Stimulated activated naive CD4-positive, alpha-beta T cell treated with Interleukin-2 at 50 U/mL for 16 hours (primary cell): ENCODE data around the gene RAB22A.
"Not testable (repeated sequence)": the region's sequence is repeated elsewhere in the genome, so short reads cannot be mapped to it uniquely, and the experiment has no call there.

ENCODE experiments used
- DNase-seq: peaks from one replicate; lab custom pipeline; 2025; lab: John Stamatoyannopoulos, UW

Gene RAB22A

DNA sequence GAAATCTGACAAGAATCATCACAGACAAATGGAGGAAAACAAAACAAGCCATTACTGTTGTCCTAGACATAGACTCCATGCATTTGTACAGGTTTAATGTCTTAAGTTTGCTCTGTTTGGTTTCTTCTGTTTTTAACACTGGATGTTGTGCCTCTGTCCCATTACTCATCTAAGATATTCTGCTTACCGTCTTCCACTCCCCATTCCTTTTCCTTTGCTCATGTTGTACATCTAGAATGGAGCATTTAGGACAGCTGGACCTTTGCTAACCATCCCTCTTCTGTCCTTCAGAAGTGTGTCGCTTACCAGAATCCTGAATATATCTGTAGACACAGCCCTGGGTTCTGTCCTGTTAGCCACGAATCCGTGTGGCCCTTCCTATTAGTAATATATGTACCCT is 35.2 kb downstream of the RAB22A start:
- DNase-seq = no peak

DNA sequence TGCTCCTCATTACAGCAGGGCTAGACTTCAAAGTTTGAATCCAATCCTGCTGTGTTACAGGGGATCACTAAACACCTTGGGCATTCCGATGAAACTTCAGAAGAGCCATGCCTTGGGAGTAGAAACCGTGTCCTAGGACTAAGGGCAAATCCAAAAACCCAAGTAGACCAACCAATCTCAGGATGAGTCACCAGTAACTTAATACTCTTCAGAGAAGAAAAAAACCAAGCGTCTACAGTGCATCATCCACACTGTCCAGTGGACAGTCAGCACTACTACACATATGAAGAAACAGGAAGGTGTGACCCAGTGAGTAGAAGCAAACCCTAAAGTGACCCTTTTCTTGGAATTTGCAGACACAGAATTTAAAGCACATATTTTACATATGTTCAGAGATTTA is 40.1 kb downstream of the RAB22A start:
- DNase-seq = no peak

DNA sequence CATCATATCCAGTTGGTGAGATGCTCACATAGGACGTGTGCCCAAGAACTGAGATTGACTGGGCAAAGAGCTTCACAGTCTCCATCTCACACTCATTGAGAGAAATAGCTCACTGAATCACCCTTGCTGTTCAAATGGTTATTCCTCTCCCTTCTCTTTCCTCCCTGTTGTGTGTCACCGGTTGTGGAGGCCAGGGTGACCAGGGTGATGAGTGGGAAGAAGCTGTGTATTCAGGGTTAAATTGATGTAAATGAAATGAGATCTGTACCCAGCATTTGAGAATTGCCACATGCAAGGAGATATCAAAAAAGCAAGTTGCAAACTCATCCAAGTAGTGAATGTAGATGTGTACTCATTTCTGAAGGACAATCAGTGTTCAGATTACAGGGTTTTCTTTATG is 43.0 kb downstream of the RAB22A start:
- DNase-seq = no peak

DNA sequence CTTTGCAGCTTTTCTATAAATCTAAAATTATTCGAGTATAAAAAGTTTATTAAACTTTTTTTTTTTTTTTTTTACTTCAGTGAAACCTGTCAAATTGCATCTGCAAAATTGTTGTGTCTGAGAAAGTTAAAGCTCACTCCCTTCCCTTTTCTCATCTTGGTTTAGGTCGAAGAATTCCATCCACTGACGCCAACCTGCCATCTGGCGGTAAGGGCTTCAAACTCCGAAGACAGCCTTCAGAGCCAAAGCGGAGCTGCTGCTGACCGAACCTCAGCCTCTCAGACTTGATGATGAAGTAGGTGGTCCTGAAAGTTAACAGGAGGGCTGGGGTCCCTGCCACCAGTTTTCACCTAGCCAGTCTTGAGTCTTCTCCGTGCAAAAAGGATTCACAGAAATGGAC is 49.9 kb downstream of the RAB22A start:
- no peak for DNase-seq

DNA sequence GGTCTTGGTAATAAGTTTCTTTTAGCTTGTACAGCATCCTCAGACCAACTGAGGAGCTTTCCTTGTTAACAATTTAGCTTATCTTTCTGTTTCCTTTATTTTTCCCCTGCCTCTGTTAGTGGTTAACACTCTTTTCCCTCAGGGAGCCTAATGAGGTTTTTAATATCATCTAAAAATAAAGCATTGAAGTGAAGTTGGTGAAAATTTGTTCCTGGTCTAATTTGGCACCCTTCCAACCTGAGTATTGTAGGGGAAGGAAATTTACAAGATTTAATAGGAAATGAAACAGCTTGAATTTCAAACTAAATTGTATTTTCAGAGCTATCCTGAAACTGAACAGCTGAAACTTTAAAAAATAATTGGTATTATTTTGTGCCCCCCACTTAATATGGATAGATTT is 51.4 kb downstream of the RAB22A start:
- no peak for DNase-seq

DNA sequence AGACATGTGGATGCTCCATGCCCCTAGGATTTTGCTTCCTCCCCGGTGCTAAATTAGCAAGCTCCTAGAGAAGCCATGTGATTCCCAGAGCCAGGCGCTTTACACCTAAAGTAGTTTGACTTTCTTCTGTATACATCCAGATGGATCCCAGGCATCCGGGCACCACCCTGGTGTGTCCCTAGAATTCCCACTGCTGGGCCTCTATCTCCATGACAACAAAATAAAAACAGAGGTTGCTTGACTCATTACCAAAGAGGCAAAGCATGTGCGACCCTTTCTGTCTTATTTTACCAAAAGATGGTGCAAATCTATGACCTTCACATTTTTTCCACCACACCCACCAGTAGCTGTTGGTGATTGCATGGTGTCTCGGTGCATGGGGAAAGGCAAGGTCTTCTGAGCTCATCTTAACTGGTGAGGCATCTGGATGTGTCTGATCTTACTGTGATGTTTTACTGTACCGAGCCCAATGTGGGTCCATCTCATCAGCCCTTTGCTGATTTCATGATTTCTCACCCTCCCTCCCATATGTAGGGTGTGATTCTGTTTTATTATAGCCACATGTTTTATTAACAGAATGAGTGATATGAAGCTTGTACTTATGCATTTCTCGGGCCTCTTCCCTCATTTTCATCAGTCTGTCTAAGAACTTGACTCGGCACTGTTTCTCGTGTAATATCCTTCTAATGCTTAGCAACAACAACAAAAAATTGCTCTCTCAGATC is 52.1 kb downstream of the RAB22A start:
- no peak for DNase-seq

DNA sequence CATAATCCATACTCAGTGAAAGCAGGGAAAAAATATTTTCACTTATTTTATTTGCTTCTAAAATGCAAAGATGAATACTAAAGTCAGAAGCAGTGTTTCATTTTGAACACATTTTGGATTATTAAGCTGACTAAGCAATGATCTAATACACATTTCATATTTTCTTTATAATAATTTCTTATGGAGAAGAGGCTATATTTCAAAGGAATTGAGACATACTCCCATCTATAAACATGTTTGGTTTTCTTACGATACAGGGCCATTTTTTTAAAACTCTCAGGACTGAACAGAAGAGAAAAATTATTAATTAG is 52.6 kb downstream of the RAB22A start:
- no peak for DNase-seq

DNA sequence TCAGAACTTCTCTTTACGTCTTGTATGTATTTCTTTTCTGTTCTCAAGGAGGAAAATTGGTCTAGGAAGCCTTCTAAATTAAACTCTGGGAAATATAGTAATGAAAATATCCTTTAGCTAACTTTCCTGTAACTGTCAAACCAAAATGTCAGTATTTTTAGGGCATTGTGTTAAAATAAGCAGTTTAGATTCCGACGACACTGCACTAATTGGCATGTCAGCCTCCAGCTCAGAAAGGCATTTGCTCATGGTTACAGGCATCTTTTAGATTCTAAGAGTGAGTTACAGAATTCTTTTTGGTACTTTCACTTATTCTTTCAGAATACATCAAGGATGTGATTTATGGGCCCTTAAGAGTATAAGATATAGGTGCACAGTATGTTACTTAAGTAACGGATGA is 53.5 kb downstream of the RAB22A start:
- DNase-seq = no peak

DNA sequence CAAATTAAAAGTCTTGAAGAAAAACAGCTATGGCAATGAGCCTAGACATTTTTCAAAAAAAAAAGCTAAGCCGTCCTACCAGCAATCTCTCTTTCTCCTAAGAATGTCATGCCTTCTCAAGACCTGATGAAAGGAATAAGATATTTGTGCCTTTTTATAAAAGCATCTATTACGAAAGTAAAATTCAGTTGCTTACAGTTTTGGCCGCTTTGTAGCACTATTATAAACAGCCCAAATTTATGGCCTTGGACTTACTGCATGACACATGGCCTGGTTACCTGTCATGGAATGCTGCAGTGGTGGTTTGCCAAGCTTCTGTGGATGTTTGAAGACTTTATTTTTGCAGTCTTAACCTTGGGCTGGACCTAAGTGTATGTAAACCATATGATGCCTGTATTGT is 57.4 kb downstream of the RAB22A start:
- DNase-seq = no peak

DNA sequence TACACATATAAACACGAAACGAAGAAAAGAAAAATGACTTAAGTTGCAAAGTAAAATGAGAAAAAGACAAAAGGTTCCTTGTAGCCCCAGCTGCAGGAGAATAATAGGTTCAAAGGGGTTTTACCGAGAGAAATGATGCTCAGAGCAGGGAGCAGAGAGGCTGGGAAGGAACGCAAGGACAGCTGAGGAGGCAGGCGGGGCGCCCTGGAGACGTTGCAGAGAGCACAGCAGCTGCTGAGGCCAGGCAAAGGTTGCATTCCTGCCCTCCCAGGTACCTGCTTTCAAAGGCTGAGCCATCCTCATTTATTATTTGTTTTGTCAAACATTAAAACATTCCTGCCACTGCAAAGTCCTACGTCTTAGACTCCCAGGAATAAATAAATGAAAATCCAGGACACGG is 63.3 kb downstream of the RAB22A start:
- DNase-seq = no peak

DNA sequence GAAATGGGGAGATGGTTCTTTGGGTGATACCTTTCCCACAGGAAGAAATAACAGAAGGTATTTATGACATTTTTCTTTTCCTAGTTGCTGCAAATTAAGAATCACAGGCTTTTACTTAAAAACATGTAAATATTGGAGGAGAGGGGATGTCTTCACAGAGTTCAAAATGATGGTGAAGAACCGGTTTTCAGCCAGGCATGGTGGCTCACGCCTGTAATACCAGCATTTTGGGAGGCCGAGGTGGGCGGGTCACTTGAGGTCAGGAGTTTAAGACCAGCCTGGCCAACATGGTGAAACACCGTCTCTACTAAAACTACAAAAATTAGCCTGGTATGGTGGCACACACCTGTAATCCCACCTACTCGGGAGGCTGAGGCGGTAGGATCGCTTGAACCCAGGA is 63.8 kb downstream of the RAB22A start:
- DNase-seq = not testable (repeated sequence)

DNA sequence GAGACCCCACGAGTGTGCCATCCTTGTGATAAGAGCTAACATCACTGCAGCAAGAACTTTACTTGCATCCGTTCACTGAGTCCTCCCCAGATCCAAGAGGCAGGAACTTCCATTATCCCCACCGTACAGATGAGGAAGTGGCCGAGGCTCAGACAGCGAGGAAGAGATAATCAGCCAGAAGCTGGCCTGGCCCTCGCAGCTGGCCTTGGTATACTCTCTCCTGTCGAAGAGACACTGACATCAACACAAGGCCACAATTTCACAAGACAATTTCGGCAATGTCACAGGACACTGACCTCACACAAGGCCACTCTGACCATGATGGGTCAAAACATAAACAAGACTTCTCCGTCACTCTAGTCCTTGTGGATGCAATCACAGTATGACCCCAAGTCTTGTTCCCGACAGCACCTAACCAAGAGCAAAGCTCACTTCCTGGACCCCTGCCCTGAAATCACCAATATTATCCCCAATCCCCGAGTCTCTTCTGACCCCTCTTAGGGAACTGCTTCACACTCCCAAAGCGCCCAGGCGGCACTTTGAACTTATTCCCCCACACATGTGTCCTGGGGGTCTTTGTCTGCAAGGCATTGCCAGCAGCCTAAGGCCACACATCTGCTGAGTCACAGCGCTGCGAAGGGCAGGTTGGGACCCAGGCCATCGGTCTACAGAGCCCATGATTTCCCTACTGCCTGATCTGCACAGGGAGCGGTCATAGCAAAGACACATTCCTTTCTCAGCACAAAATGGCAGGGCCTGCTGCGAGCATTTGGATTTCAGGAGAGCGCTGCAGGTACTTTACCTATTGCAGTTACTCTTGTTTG is 64.7 kb downstream of the RAB22A start:
- no peak for DNase-seq

DNA sequence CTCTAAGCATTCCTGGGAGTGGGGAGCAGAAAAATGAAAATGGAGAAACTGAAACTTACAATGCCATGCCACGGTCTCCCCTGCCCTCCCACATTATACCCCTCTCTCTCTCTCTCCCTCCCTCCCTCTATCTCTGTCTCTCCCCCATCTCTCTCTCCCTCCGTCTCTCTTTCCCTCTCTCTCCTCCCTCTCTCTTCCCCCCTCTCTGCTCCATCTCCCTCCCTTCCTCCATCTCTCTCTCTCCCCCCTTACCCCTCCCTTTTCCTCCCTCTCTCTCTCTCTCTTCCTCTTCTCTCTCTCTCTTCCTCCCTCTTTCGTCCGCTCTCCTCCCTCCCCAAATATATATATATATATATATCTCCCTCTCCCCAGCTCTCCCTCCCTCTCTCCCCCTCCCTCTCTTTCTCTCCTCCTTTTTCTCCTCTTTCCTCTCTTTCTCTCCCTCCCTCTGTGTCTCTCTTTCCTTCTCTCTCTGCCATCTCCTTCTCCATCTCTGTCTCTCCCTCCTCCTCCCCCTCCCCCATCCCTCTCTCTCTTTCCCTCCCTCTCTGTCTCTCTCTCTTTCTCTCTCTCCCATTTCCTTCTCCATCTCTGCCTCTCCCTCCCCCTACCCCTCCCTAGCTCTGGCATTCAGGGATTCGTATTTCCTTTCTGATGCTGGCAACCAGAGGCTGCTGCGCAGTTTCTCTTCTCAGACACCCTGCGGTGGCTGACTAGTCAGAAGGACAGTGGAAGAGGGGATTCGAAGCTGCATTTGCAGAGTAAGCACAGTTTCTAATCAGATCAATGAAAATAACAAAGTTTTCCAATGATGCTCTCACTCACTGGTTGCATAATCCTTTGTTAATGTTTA is 65.6 kb downstream of the RAB22A start:
- DNase-seq = no peak

DNA sequence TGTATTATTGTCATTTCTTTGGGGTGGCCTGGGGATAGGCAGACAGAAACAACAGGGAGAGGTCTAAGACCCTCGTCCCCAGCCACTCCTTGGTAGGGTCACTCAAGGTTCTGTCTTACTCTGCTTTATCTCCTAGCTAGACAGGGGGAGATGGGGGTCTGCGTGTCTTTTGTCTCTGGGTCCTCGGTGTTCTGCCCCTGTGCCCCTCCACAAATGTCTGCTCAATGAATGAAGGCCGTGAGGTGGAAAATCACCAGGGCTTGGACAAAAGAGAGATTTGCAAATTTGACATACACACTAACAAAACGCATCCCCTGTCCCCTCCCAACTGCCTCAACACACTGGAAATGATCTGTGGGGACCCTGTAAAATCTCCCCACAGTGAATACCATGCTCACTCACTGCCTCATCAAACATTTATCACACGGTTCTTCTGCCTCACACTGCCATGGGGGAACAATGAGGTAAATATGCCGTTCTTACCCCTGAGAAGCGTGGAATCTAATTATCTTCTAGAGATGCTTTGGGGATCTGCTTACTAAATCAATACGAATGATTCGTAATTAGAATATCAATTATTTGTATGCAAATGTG is 66.3 kb downstream of the RAB22A start:
- no peak for DNase-seq

DNA sequence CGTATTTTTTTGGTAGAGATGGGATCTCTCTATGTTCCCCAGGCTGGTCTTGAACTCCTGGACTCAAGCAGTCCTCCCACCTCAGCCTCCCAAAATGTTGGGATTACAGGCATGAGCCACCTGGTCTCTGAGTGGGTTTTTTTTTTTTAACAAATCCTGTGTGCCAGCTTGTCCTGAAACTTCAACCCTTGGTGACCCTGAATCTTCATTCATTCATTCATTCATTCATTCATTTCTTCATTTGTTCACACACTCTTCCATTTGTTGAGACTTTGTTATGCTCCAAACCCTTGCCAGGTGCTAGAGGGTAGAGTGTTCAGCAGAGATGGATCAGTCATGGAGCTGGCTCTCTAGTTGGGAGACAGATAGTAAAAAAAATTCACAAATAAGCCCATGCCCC is 67.5 kb downstream of the RAB22A start:
- DNase-seq = no peak

DNA sequence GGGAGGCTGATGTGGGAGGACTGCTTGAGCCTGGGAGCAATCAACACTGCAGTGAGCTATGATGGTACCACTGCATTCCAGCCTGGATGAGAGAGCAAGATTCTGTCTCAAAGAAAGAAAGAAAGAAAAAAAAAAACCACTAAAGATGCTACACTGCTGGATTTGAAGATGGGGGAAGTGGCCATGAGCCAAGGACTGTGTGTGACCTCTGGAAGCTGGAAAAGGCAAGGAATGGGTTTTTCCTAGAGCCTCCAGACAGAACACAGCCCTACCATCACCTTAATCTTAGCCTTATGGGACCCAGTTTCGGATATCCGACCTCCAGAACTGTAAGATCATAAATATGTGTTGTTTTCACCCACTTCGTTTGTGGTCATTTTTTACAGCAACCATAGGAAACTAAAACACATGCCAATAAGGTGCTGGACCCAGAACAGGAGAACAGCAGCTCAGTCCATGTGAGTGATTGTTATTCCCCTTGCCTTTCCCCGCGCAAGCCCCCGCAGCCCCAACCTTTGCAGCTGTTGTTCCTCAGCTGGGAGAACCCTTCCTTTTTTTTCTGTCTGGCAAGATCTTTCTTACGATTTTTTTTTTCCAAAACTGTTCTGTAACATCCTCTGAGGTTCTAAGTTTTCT is 68.4 kb downstream of the RAB22A start:
- DNase-seq = no peak

DNA sequence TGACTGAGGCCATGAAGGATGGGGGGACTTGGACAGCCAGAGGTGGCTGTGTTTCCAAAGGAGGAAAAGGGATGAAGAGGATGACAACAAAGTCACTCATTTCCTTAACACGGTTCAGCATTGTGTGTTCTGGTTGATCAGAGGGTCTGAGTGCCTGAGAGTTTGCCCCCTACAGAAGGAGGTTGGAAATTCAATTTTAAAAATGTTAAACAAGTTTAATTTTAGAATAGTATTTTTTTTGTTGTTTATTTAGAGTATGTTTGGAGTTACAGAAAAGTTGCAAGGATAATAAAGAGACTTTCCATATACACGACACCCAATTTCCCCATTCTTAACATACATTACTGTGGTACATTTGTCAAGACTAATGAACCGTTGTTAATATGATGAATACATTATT is 69.2 kb downstream of the RAB22A start:
- no peak for DNase-seq

DNA sequence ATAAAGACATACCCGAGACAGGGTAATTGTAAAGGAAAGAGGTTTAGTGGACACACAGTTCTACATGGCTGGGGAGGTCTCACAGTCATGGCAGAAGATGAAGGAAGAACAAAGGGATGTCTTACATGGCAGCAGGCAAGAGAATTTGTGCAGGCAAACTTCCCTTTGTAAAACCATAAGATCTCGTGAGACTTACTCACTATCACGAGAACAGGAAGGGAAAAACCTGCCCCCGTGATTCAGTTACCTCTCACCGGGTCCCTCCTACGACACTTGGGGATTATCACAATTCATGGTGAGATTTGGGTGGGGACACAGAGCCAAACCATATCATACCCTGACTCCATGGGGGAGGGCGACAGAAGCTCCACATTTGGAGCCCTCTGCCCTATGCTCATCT is 72.1 kb downstream of the RAB22A start:
- no peak for DNase-seq

DNA sequence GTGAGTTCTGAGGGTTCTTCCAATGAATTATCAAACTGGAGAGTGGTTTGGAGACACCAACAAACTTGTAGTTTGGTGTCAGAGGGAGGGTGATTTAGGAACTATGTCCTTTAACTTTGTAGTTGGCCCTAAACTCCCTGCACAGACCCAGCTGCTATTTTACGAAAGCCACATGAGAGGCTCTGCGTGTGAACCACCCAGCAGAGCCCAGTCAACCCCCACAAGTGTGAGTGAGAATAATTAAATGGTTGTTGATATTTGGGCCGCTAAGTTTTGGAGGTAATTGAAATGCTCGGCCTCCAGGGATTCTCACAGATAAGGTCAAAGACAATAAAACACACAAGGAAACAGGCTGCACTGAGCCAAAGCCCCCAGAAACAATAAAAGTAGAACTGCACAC is 72.6 kb downstream of the RAB22A start:
- DNase-seq = no peak

DNA sequence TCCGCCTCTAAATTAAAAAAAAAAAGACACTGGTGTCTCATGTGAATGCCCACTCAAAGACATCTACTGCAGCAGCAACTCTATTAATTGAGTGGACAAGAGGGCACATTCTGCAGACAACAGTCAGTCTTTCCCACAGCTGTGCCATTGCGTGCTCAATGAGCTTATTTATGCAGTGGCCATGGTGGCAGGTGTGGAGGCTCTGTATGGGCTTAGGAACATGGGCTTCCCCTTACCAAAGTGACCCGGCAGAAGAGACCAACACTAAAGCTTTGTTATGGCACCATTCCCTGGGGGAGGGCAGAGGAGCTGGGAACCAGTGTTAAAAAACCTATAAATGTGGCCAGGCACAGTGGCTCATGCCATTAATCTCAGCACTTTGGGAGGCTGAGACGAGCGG is 75.3 kb downstream of the RAB22A start:
- DNase-seq = no peak

DNA sequence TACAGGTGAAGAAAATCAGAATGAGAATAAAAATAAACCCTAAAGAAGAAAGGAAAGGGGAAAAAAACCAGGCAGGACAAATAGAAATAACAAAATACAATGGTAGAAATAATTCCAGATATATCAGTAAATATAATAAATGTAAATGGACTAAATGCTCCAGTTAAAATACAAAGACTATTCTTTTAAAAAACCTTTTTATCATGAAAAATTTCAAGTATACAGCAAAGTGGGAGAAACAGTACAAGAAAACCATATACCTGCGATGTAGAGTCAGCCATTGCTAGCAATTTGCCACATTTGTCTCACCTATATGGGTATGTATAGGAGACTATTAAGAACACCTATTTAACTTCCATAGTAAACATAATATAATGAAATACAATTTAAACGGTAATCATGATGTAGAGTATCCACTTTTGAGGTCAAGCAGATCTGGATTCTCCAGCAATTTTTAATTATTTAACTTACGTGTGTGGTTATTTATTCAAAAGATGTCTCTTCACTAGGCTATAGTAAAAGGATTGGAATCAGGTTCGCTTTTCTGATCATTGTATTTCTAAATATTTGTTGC is 78.6 kb downstream of the RAB22A start:
- no peak for DNase-seq

DNA sequence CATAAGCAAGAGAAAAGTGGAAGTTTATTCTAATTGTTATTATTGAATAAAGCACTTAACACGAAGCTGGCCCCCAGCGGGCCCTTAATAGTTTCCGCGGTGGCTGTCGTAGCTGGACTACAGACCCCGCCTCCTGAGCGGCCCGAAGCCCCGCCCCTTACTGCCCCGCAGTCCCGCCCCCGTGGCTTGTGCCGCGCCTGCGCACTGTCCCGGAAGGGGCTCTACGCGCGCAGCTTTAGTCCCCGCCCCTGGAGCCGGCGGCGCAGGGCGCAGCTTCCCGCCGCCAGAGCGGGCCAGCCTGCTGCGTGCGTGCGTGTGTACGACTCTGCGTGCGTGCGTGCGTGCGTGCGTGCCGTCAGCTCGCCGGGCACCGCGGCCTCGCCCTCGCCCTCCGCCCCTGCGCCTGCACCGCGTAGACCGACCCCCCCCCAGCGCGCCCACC is 79.4 kb downstream of the RAB22A start, which contains the start of gene VAPB:
VAPB (plus strand) TSS at position 348 of the 442 bp plus-strand sequence. CDS start 231 bp downstream, outside the sequence.
- peak; percentile 93 for DNase-seq
